SK-N-SH treated with all-trans-retinoic acid at 6 μM for 48 hours (cell line): ENCODE measurements around the gene FMN1.

Experiments
- CSDC2 ChIP-seq: fragments of 250-450 bp; sonication (Bioruptor Pico); IDR thresholded peaks from 2 replicates; pipeline ENCODE4 v1.5.0; 2020; ENCODE audit warnings: mild to moderate bottlenecking, moderate library complexity
- ESRRG ChIP-seq: fragments of 250-450 bp; sonication (Bioruptor Pico); IDR thresholded peaks from 2 replicates; pipeline ENCODE4 v1.6.1; 2021; ENCODE audit warnings: mild to moderate bottlenecking
- ISL1 ChIP-seq: fragments of 250-450 bp; sonication (Bioruptor Pico); IDR thresholded peaks from 2 replicates; pipeline ENCODE4 v2.1.2; 2022; ENCODE audit warnings: mild to moderate bottlenecking, moderate library complexity
- OSR1 ChIP-seq: fragments of 250-450 bp; sonication (Bioruptor Pico); IDR thresholded peaks from 2 replicates; pipeline ENCODE4 v1.8.0; 2022; ENCODE audit warnings: moderate library complexity, mild to moderate bottlenecking, inconsistent platforms
- PPARA ChIP-seq: fragments of 250-450 bp; sonication (Bioruptor Pico); IDR thresholded peaks from 2 replicates; pipeline ENCODE4 v1.5.0; 2020; ENCODE audit warnings: mild to moderate bottlenecking, borderline replicate concordance
- TOX ChIP-seq: fragments of 250-450 bp; sonication (Bioruptor Pico); IDR thresholded peaks from 2 replicates; pipeline ENCODE4 v1.8.0; 2021; ENCODE audit warnings: mild to moderate bottlenecking, moderate library complexity, borderline replicate concordance
- ZC3H10 ChIP-seq: fragments of 250-450 bp; sonication (Bioruptor Pico); IDR thresholded peaks from 2 replicates; pipeline ENCODE4 v1.5.1; 2021; ENCODE audit warnings: mild to moderate bottlenecking, moderate library complexity
- ZFP3 ChIP-seq: fragments of 250-450 bp; sonication (Bioruptor Pico); IDR thresholded peaks from 2 replicates; pipeline ENCODE4 v1.5.0; 2020; ENCODE audit warnings: mild to moderate bottlenecking, moderate library complexity
- TF ChIP-seq, protein P1 (sequence below): fragments of 250-450 bp; sonication (Bioruptor Pico); IDR thresholded peaks from 2 replicates; pipeline ENCODE4 v1.5.1; 2020; ENCODE audit warnings: low read depth, mild to moderate bottlenecking, moderate library complexity
- TF ChIP-seq, protein P2 (sequence below): fragments of 250-450 bp; sonication (Bioruptor Pico); IDR thresholded peaks from 2 replicates; pipeline ENCODE4 v1.8.0; 2020; ENCODE audit warnings: mild to moderate bottlenecking, moderate library complexity, borderline replicate concordance

DNA sequence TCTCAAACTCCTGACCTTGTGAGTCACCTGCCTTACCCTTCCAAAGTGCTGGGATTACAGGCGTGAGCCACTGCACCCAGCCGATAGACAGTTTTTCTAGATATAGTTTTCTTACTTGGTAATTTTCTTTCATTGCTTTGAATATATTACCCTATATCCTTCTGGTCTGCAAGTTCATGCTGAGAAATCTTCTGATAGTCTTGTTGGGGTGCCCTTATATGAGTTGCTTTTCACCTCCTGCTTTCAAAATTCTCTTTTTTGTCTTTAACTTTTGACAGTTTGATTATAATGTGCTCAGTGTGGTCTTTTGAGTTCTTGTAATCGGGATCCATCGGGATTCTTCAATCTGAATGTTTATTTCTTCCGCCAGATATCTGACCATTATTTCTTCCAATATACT lies 259.4 kb downstream of the FMN1 start:
- TF ChIP-seq ZC3H10 (CRISPR knock-in tag) (no peak), OSR1 (no peak), ISL1 (CRISPR knock-in tag) (no peak), ZFP3 (CRISPR knock-in tag) (no peak), PPARA (no peak), CSDC2 (CRISPR knock-in tag) (no peak), TOX (no peak), ESRRG (CRISPR knock-in tag) (no peak)
- TF ChIP-seq, protein P1, sequence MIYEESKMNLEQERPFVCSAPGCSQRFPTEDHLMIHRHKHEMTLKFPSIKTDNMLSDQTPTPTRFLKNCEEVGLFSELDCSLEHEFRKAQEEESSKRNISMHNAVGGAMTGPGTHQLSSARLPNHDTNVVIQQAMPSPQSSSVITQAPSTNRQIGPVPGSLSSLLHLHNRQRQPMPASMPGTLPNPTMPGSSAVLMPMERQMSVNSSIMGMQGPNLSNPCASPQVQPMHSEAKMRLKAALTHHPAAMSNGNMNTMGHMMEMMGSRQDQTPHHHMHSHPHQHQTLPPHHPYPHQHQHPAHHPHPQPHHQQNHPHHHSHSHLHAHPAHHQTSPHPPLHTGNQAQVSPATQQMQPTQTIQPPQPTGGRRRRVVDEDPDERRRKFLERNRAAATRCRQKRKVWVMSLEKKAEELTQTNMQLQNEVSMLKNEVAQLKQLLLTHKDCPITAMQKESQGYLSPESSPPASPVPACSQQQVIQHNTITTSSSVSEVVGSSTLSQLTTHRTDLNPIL (CRISPR knock-in tag) = no peak
- TF ChIP-seq, protein P2, sequence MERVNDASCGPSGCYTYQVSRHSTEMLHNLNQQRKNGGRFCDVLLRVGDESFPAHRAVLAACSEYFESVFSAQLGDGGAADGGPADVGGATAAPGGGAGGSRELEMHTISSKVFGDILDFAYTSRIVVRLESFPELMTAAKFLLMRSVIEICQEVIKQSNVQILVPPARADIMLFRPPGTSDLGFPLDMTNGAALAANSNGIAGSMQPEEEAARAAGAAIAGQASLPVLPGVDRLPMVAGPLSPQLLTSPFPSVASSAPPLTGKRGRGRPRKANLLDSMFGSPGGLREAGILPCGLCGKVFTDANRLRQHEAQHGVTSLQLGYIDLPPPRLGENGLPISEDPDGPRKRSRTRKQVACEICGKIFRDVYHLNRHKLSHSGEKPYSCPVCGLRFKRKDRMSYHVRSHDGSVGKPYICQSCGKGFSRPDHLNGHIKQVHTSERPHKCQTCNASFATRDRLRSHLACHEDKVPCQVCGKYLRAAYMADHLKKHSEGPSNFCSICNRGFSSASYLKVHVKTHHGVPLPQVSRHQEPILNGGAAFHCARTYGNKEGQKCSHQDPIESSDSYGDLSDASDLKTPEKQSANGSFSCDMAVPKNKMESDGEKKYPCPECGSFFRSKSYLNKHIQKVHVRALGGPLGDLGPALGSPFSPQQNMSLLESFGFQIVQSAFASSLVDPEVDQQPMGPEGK (CRISPR knock-in tag) = no peak
